GM15510 (cell line): ENCODE data around the gene SMG6.

Experiments used
- POLR2A ChIP-seq: IDR thresholded peaks from 3 replicates; pipeline ENCODE4 v1.6.1; 2011; ENCODE audit warnings: borderline replicate concordance; ENCODE audit not compliant: insufficient read length; ENCODE audit errors: extremely low read depth

SMG6 gene

GRCh38 chr17:2120586-2121335 lies 182.8 kb downstream of the SMG6 start:
- TF ChIP-seq POLR2A, result no peak

DNA sequence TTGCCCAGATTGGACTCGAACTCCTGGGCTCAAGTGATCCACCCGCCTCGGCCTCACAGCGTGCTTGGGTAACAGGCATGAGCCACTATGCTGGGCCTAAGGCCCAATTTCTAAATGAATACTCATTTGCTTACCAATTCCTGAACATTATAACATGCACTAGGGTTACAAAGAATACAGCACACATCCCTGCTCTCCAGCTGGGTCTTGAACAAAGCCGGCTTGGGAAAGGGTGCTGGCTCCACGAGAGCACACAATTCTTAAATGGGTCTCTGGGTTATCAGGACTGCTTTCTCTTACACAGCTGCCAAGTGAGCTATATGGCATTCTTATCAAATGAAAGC lies 190.3 kb downstream of the SMG6 start:
- TF ChIP-seq POLR2A, result no peak

DNA sequence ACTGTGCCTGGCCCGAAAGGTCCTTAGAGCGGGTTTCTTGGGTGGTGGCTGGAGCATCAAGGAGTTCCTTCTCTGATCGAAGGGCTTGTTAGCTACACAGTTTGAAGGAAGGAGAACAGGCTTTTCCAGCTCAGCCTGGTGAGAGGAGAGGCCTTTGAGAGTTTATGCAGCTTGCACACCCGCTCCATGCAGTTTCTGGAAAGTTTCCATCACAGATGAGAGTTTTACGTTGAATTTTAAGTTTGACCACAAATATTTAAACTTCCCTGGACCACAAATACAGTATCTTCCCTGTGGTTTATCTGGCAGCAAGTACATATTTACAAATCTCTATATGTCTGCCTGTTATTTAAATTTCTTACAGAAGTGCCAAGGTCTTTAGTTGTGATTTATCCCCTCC lies 191.9 kb downstream of the SMG6 start:
- TF ChIP-seq POLR2A, result no peak

DNA sequence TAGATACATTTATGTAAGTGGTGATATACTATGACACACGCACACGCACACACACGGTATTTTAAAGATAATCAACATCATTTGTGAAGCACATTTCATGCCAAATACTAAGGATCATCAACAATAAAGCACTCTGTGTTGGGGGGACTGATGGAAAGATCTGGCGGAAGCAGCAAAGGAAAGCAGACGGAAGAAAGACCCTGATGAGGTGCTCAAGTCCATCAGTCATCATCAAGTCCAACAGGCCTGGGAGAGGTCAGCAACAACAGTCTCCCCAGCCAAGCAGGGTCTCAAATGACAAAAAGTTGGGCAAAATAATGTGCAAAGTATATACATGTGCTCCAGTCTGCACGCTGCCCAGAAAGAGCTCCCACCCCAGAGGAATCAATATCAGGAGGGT lies 193.1 kb downstream of the SMG6 start:
- TF ChIP-seq POLR2A, result no peak

- TF ChIP-seq POLR2A, result no peak
Observed at GRCh38 chr17:2108170-2108569, 195.4 kb downstream of the SMG6 start.

GRCh38 chr17:2107506-2107905 lies 196.1 kb downstream of the SMG6 start:
- TF ChIP-seq POLR2A, result no peak

DNA sequence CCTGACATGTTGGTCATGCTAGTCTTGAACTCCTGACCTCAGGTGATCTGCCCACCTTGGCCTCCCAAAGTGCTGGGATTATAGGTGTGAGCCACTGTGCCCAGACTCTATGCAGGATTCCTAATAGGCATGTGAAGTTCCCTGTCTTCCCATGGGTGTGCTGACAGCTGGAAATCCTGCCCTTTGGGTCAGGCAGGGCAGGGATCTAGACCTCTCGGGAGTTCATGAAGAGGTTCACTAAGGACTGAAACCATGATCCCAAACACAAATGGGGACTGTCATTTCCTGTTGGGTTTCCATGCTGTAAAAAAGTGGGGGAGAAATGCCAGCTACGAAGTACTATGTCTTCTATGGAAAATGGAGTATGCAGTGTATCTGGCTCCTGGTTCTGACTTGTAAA lies 196.5 kb downstream of the SMG6 start:
- no peak for TF ChIP-seq POLR2A

DNA sequence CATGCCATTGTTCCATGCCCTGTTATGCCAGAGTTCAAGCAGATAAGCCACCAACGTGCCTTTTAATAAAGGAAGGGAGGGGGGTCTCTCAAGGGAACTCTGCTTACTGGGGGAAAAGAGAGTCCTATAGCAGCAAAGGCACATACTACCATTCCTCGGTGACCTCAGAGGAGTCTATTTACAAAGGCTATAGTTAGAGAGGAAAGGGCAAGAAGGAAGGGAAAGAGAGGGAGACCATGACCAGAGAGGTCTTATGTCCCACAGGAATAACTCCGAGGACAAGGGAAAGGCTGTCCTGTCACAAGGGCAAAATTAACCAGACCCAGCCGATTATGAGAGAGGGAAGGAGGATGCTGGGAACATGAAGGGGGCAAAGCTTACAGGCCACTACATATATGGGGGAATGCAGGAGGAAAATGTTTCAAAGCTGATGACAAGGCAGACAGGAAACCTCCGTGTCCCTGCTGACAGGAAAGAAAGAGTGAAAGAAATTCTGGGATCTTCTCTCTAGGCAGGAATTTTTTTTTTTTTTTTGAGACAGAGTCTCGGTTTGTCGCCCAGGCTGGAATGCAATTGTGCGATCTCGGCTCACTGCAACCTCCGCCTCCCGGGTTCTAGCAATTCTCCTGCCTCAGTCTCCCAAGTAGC lies 197.2 kb downstream of the SMG6 start:
- no peak for TF ChIP-seq POLR2A

- no peak for TF ChIP-seq POLR2A
Observed at GRCh38 chr17:2105663-2106062, 197.9 kb downstream of the SMG6 start.

DNA sequence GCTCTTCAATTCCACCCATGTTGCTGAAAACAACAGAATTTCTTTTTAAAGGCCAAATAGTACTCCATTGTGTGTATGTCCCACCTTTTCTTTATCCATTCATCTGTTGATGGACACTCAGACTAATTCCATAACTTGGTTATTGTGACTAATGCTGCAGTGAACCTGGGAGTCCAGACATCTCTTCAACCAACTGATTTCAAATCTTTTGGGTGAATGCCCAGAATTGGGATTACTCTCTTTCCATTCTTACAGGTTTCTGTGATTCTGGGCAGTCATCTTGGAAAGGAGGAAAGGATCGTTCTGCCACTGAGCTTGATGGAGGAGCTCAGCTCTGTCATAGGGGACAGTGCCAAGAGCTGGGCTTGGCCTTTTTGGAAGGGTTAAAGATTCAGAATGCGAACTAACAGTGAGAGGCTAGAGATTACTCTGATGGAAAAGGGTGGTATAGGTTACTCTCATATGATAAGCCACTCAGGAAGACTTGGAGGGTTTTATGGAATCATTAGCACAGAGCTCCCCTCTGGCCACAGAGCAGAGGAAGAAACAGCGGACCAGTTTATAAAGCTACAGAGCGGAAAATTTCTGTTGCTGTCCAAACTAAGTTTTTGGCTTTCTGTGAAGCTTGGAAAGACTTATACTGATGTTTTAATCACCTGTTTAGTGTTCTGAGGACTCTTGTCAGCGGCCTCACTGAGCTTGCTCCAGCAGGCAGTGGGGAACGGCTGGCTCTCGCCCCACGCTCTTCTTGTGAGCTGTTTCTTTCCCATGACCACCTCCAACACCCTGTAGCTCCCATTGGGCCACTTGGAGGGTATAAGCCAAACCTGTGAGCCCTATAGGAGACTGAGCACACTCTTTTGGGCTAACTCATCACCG lies 200.4 kb downstream of the SMG6 start:
- TF ChIP-seq POLR2A, result no peak

DNA sequence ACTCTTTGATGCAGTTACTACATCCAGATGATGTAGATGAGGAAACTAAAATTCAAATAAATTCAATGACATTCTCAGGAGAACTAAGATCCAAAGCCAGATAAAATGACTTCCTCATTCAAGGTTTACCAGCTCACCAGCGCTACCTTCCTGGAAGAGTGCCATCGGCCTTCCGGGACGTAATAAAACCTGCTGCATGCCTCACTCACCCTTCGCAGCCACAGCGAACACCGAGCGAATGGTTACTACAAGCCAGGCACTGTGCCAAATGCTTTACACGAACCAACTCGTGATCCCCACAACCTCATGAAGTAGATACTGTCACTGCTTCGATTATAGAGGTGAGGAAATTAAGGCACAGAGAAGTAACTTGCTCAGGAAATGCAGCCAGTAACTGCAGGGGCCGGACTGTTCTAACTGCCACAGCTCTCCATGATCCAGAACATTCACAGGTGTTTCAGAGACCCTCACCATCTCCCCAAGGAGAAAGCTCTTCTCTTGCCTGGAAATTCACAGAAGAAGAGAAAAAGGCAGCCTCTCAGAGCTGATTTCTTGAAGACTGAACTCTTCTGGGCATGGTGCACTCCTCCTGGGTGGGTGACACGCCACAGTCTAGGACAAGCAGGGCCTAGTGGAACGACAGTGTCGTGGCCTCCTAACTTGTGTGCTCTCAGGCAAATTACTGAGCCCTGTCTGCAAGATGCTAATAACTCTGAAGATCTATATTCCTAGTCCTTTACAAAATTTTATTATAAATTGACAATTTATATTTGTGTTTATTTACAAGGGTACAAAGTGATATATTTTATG lies 201.9 kb downstream of the SMG6 start:
- no peak for TF ChIP-seq POLR2A

GRCh38 chr17:2095536-2095910 lies 208.1 kb downstream of the SMG6 start:
- no peak for TF ChIP-seq POLR2A

DNA sequence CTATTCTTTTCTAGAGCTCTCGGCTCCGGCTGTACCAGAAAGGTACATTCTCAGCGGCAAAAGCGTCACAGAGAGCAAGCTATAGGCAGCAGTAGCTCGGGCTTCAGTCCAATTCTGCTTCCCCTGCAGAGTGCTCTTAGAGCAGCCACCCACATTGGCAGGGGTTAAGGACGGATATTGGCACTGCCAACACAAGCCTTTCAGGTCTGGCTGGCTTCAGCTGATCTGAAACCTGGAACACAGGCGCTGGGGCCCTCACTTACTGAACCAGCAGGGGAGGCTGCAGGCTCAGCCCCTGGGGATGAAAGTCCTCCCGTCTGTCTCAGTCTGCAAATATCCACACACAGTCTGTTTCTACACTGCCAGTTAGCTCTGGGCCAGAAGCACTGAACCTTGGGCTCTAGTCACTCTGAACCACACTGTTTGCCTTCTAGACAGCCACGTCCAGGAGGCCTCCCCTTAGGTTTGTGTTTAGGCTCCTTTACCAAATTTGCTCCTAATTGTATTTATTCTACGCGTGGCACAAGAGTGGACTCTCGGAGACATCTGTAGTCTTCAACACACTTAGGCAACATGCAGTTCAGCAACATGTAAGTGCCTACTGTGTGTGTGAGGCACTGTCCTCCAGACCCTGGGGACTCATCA lies 208.6 kb downstream of the SMG6 start:
- no peak for TF ChIP-seq POLR2A

DNA sequence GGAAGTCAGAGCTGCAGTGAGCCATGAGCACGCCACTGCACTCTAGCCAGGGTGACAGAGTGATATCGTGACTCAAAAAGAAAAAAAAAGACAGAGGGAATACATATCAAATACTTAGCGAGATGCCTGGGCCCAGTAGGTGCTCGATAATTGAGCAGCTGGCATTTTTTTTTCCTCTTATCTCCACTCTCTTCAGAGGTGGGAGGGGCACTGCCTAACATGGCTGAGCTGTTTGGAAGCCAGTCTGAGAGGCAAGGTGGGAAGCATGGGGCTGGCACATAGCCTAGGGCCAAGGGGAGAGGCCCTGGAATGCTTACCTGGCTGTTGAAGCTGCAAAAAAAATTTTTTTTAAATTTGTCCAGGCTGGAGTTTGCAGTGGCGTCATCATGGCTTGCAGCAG lies 210.2 kb downstream of the SMG6 start:
- no peak for TF ChIP-seq POLR2A
